Neural progenitor cell (in vitro differentiated cells): ENCODE results near the gene TPD52L3.

ENCODE experiments used
- EZH2 ChIP-seq: fragments of 200-600 bp; sonication (generic); IDR thresholded peaks from 2 replicates; pipeline ENCODE4 v1.6.1; 2017; ENCODE audit warnings: antibody characterized with exemption, mild to moderate bottlenecking, moderate library complexity
- EZH2phosphoT487 ChIP-seq: fragments of 200-600 bp; sonication (generic); IDR thresholded peaks from 2 replicates; pipeline ENCODE4 v1.6.1; 2017; ENCODE audit warnings: antibody characterized with exemption
- TF ChIP-seq, protein P1 (sequence below): fragments of 200-600 bp; sonication (generic); IDR thresholded peaks from 2 replicates; pipeline ENCODE4 v1.5.1; 2017; ENCODE audit warnings: antibody characterized with exemption, mild to moderate bottlenecking

GRCh38 chr9:6355728-6356127 is 27.6 kb downstream of the TPD52L3 start:
- no peak for TF ChIP-seq EZH2
- TF ChIP-seq, protein P1, sequence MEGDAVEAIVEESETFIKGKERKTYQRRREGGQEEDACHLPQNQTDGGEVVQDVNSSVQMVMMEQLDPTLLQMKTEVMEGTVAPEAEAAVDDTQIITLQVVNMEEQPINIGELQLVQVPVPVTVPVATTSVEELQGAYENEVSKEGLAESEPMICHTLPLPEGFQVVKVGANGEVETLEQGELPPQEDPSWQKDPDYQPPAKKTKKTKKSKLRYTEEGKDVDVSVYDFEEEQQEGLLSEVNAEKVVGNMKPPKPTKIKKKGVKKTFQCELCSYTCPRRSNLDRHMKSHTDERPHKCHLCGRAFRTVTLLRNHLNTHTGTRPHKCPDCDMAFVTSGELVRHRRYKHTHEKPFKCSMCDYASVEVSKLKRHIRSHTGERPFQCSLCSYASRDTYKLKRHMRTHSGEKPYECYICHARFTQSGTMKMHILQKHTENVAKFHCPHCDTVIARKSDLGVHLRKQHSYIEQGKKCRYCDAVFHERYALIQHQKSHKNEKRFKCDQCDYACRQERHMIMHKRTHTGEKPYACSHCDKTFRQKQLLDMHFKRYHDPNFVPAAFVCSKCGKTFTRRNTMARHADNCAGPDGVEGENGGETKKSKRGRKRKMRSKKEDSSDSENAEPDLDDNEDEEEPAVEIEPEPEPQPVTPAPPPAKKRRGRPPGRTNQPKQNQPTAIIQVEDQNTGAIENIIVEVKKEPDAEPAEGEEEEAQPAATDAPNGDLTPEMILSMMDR, result no peak
- no peak for TF ChIP-seq EZH2phosphoT487
